HG03565 (cell line): ENCODE results near the gene IL15RA.
"Not testable (repeated sequence)": the region's sequence is repeated elsewhere in the genome, so short reads cannot be mapped to it uniquely, and the experiment has no call there.

Experiments
- ATAC-seq: cut with Tn5 transposase; IDR thresholded peaks from one replicate; pipeline ENCODE4 v1.9.1; 2021; ENCODE audit warnings: mild to moderate bottlenecking, moderate library complexity; ENCODE audit not compliant: unreplicated experiment

The IL15RA gene

DNA sequence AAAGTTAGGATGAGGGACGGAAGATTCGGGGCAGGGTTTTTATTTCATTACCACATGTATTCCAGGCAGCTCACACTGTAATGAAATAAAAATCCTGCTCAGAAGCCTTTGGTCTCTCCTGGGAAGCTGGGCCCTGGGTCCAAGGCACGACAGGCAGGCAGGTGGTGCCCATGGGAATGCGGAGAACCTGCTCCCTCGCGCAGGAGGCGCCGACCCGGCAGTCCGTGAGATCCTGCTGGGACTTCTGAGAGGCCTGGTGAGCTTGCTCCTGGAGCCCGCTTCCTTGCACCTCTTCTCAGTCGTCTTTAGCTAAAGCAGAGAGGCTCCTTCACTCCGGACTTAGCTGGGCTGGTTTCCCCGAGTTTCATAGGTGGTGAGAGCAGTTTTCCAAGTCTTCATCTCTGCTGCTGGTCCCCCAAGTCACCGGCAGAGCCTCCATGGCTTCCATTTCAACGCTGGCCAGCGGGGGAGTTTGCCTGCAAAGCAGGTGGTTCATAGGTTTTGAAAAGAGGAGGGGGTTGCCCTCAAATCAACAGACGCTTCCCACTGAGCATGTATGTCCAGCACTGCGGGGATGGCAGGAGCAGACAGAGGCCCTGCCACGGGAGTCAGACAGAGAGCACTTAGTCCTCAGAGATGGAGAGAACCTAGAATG, 24.5 kb downstream of the IL15RA start:
- no peak for ATAC-seq

DNA sequence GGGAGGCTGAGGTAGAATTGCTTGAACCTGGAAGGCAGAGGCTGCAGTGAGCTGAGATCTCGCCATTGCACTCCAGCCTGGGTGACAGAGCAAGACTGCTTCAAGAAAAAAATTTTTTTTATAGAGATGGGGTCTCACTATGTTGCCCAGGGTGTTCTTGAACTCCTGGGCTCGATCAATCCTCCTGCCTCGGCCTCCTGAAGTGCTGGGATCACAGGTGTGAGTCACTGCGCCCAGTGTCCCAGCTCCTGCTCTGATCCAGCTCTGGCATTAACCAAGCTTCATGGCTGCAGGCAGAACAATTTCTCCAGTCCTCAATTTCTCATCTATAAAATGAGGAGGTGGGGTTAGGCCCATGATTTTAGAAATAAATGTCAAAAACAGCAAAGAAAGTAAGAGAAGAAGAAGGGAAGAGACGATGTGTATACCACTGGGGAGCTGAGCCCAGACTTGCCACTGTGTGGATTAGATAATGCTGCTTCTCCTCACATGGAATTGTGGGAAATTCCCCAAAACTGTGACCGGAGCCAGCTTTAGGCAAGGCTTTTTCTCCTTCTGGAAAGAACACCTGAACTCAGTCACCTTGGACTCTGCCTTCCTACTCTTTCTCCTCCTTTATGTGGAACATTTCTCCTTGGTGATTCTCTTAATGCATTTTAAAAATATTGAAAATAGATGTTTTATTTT, 25.5 kb downstream of the IL15RA start:
- ATAC-seq = no peak

DNA sequence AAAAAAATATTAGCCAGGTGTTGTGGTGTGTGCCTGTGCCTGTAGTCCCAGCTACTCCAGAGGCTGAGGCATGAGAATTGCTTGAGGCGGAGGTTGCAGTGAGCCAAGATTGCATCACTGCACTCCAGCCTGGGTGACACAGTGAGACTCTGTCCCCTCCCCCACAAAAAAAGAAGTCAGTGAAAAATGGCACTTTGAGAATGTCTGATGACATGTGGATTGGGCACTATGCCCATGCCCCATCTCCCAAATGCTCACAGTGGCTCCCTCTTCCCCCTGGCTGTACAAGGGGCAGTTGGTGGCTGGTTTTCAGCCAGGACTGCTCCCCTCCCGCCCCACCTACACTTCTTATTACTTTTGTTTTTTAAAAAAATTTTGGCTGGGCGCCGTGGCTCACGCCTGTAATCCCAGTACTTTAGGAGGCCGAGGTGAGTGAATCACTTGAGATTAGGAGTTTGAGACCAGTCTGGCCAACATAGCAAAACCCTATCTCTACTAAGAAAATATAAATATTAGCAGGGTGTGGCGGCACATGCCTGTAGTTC, 26.1 kb downstream of the IL15RA start:
- no peak for ATAC-seq

DNA sequence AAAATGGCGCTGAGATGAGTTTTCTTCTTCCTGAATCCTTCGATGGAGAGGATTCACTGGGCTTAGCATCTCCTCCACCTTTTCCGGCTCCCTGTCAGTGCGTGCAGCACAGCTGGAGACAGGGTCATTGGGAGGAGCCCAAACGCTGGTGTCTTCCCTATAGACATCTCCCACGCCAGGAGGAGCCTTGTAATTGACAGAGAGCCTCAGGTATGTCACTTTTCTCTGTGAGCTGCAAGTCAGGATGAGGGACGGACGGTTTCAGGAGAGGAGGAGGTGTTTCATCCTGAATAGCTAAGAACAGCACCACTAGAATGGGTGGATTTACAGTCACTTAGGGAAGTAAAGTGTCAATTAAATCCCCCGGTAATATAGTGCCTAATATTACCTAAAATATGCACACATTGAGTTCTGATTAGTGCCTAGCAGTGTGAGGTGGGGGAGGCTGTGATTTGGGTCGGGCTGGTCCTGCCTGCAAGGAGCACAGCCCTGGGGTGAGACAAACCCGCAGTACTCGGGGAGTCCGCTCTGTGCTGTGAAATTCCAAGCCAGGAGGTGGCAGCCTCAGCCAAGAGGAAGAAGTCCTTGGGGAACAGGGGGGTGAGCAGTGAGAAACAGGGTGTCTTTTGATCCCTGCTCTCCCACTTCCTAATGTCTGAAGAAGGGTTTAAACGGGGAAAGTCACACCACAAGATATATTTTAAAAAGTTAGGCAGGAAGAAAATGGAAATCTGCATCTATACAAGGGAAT, 28.2 kb downstream of the IL15RA start:
- no peak for ATAC-seq

DNA sequence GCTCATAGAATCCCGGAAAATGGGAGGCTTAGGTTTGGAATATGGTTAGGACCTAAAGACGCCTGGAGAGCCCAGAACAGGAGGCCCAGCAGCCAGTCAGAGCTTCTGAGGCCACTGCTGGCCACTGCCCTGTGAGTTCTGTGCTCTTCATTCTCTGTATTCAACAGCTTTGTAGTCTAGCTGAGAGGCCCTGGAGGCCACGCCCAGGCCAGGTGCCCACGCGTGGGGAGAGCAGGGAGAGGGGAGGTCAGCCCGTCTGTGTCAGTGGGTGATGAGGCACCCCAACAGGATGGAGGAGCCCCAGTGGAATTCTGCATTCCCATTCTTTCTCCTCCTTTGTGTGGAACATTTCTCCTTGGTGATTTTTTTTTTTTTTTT, 29.1 kb downstream of the IL15RA start:
- ATAC-seq = no peak

DNA sequence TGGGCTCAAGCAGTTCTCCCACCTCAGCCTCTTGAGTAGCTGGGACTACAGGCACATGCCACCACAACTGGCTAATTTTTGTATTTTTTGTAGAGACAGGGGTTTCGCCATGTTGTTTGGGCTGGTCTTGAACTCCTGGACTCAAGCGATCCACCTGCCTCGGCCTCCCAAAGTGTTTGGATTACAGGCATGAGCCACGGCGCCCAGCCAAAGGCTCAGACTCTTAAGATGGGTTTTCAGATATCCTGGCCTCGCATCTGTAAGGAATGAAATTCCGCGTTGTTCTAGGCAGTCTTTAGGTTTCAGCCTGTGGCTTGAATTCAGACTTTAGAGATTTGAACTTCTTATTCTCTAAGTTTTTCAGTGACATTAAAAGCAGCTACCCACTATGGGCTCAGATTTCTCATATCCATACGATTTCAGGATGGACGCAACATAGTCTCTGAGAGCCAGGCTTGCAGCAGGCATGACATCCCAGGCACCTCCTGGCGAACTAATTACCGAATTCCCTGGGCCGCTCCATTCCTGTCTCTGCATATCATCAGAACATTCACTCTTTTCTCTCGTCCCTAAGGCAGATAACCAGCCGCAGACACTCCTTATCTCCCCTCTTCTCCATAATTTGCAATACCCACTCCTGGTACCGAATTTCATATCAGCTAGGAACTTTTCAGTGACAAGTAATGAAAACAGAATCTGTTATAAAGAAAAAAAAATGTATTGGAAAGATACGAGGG, 29.7 kb downstream of the IL15RA start:
- ATAC-seq = no peak

DNA sequence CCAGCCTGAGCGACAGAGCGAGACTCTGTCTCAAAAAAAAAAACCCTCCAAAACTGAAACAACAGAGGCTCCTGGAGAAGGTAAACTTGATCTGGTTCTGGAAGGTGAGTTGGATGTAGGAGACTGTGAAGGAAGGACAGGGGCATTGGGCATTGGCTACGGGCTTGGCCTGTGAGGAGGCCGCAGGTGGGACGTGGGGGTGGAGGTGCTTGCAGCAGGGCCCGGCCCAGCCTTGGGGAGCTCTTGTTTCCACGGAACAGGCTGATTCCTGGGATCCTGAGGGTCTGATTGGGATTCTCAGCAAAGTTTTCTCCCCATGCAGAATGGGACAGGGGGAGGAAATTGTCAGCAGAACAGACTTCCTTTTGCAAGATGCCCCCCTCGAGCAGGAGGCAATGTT, 30.6 kb downstream of the IL15RA start:
- no peak for ATAC-seq

DNA sequence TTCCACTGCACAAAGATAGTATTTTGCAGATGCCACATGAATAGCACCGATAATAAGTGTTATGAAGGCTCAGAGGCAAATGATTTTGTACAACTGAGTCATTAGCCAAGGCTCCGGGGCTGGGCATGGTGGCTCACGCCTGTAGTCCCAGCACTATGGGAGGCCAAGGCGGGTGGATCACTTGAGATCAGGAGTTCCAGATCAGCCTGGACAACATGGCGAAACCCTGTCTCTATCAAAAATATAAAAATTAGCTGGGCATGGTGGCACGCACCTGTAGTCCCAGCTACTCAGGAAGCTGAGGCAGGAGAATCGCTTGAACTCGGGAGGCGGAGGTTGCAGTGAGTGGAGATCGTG, 30.9 kb downstream of the IL15RA start:
- ATAC-seq = not testable (repeated sequence)

DNA sequence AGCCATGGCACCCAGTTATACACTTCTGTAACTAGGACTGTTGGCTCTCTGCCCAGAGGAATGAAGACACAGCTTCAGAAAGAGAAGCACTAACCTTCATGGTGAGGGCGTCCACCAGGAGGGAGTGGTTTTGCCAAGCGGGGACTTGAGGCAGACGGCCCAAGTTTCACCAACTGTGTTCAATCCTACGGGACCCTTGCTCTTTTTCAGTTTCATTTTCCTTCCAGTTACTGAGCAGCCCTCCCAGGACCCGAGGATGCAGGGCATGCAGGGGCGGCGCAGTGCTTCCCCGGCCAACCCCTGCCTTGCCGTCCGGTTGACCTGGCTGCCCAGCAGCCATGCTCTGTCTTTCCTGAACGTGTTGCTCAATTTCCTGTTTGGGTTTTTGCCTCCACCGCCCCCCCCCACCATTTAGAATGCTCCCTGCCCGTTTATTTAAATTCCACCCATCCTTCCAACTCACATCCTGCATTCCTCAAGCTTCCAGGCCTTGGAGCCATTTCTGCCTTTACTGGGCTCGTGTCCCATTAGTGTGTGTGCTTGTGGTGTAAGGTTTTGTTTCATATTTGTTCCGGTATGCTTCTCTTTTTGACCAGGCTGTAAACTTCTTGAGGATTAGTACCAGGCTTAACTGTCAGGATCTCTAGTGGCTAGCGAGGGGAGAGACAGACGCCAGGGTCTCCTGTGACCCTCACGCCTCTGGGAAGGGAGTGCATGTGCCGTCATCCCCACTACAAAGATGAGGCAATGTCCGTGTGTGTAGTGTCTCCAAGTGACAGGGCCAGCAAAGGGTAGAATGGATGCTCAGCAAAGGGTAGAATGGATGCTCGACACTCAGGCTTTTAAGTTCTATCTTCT, 31.6 kb downstream of the IL15RA start:
- no peak for ATAC-seq

DNA sequence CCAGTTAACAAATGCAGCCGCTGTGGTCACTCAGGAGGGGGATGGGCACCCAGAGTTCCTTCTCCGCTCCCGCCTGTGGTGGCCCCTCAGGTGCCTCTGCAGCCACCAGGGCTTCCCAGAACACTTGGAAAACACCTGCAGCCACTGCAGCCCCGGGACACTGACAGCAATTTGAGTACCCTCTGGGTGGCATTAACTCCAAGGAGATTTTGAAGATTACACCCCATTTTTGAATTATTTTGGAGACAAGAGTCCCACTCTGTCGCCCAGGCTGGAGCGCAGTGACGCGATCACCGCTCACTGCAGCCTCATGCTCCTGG, 32.2 kb downstream of the IL15RA start:
- ATAC-seq = no peak

DNA sequence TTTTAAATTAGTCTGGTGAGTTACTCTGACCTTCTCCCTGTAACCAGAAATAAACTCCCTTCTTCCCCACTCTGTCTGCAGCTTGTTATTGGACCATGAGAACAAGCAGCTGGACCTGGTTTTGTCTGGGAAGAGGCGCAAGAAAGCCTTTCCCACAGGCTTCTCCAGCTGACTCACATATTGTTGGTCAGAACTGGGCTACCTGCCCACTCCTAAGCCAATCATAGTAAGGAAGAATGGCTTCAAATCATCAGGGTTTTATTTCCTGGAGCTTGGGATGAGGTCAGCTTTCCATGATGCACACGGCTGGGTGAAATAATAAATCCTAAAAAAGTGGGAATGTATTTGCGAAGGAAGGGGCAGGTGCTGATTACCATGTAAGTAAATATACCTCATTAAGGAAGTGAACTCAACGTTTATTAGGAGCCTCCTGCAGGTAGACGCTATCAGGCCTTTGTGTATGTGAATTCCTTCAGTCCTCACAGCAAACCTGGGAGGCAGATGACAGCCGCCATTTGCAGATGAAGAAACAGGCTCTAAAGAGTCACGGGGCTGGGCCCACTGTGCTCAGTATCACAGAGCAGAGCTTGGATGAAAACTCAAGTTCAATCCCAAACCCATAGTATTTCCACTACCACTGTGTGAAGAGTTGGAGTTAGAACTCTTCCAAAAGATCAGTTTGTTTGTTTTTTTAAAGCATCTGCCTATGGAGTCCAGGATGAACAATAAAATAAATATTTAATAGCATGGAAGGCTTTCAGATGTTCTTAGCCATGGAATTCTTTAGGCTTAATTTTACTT, 32.8 kb downstream of the IL15RA start:
- ATAC-seq = no peak

DNA sequence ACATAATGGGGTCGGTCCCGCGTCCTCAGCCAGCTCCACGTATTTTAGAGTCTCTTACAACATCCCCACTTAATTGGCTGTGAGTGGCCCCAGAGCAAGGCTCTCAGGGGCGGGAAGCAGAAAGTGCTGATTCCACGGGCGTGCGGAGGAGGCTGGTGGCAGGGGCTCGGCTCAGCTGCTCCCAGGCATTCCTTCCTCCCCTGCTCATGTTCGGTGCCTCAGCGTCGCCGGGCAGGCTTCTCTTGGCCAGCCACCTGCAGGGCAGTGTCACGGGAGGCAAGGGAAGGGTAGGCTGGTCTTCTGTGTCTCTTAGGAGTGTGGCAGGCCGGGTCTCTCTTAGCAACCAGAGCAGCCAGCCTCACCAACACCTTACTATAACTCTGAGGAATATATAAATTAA, 33.8 kb downstream of the IL15RA start:
- ATAC-seq = no peak

DNA sequence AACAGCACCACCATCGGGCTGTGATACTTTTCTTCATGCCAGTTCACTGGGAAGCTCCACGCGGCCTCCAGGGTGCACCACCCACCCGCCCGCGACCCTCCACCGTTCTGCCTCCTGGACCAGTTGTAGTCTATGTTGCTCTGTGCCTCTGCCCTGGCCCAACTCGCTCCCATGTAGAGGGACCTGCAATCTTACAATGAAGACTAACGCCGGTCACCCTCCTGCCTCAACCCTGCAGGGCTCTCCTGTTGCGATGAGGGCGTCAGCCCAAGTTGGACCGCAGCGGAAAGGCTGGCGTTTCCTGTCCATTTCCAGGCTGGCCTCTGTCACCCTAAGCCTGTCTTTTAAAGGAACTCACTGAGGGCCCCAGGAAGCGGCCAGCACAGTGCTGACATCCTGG, 34.9 kb downstream of the IL15RA start:
- ATAC-seq = no peak

DNA sequence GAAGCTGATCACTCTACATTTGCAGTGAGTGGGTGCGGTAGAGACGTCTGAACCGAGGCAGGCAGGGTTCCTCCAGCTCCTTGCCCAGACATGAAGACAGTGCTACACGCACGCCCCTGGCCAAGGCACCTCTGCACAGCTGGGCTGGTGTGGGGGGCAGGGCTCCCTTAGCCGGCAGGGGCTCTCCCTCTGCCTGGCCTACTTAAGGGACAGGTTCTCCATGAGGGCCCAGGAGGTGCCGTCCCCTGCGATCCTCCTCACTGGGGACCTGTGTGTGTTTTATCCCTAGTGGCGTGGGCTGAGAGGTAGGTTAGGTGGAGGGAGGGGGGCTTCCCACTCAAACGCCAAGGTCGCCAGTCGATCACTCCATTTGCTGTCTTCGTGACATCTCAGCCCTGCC, 35.3 kb downstream of the IL15RA start:
- ATAC-seq = no peak

DNA sequence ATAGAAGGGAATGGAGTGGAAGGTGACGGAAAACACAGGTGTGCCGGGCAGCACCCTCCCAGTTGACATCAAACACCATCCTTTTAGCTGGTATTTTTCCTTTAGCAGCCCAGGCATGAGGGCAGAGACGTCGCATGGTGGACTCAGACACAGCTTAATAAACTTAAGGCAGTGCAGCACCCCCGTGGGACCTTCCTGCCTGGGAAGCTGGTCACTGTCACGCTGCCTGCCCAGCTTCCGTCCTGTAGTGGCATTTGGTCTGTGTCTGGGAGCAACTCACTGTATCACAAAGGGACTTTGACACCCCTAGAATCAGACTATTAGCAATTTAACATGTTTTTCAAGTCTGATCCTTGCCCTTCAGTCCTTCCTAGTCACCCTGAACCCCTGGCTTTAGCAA, 35.8 kb downstream of the IL15RA start:
- no peak for ATAC-seq

DNA sequence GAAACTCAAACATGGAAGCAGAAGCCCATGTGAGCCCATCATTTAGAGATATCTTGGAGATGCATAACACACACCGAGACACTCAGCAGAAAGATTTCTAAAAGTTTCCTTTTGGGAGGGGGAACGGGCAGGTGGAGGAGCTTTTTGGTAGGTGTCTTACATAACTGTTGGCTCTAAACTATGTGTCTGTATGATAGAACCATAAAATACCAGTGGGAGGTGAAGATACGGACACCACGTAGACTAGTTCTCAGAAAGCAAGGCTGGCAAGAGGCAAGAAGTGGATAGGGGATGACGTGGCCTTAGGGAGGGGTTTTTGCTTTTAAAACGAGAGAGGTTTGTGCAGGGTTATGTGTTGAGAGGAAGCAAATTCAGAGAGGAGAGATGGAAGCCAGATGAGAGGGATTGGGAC, 36.5 kb downstream of the IL15RA start:
- ATAC-seq = no peak

DNA sequence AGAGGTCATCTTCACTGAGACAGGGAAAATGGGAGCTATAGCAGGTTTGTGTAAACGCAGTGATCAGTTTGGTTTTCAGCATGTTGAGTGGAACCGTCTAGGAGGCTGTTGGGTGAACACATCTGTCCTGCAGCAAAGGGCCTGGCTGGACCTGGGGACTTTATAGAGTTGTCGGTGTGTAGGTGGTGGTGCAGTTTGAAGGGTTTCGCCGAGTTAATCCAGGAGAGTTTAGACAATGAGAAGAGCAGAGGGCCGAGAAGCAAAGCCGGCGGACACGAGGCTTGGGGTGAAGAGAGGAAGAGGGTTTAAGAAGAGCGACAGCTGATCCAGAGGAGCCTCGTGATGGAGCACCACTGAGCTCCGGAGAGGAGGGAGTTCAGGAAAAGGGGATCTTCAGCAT, 39.1 kb downstream of the IL15RA start:
- ATAC-seq = no peak

DNA sequence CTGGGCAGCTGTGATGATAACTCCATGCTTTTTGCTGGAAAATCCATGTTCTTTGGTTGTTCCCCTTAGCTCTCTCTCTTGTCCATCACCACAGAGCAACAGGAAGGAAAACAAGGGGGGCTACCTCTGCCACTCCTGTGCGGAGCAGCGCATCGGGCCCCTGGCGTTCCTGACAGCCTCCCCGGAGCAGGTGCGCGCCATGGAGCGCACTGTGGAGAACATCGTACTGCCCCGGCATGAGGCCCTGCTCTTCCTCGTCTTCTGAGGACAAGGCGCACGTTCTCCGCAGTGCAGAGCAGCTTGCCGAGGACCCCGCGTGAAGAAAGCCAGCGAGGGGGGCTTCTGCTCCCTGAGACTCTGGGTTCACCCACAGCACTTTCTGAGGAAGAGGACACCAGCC, 40.3 kb downstream of the IL15RA start:
- ATAC-seq = no peak

DNA sequence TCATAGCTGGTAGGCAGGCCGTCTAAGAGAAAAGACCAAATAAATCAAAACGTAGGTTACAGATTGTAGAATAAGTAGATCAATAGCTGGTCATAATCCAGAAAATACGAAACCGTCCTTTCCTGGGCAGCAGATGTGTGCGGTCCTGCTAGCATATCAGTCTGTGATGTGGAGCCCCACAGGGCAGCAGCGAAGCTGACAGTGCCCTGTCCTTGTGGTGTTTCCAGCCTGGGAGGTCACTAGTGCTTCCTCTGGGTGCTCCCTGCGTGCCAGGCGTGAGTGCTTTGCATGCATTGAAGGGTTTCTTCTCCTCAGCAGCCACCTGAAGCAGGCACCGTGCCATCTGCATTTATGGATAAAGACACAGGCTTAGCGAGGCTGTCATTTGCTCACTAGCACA, 41.7 kb downstream of the IL15RA start:
- no peak for ATAC-seq
